NCI-H2107 (cell line): ENCODE data around the gene GRPR.

Experiments used
- DNase-seq: peaks from one replicate; lab custom pipeline; 2025; lab: John Stamatoyannopoulos, UW

Gene GRPR

GRCh38 chrX:16123222-16123786, at the start of gene GRPR:
GRPR (plus strand) TSS chrX:16123565; CDS start chrX:16123954, 389 bp downstream.
- DNase-seq: peak; percentile 47

DNA sequence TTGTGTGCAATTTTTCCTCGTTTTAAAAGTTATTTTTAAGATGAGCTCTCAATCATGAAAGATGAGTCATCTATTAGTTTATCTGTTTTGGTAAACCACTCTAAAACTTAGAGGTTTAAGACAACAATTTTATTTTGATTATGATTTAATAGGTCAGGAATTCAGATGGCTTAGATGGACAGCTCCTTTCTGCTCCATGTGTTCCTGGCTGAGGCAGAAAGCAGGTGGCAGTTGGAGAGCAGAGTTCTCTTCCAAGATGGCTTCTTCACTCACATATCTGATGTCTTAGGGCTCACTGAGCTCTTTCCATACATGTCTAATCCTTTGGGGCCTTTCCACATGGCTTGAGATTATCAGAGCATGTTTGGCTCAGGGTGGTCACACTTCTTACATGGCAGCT, 48.3 kb upstream of the GRPR start:
- DNase-seq: no peak

DNA sequence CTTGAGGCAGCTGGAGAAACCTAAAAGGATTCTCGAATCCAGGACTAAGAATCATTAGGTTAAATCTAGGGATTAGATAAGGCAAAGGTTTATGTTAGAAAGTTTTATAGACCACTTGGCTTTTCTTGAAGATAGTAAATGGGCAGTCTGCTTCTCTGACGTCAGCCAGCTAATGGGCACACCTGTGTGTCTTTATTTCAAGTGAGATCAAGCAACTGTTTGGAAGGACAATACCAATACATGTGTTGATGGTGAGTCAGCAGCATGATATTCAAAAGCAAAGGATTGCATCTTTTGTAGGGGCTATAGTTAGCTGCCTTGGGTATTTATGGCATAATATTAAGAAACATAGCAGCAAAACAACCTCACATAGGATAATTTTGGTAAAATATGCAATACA, 46.5 kb upstream of the GRPR start:
- no peak for DNase-seq

DNA sequence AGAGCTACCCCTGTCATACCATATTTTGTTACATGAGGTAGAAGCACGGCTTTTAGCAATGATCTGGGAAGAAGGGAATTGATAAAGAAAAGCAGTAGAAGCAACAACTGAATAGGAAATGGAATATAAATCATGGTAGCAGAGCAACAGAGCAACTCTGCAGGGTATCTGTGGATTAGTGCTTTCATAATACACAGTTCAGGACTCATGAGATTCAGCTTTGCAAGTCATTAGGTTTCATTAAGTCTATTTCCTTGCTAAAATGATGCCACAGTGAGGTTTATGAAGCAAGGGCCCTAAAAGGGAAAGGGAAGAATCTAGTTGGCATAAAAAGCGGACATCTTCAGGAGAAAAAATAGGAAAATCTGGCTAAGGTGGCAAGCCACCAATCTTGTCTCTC, 45.6 kb upstream of the GRPR start:
- DNase-seq: no peak

GRCh38 chrX:16081357-16081756, 42.0 kb upstream of the GRPR start:
- DNase-seq: no peak

DNA sequence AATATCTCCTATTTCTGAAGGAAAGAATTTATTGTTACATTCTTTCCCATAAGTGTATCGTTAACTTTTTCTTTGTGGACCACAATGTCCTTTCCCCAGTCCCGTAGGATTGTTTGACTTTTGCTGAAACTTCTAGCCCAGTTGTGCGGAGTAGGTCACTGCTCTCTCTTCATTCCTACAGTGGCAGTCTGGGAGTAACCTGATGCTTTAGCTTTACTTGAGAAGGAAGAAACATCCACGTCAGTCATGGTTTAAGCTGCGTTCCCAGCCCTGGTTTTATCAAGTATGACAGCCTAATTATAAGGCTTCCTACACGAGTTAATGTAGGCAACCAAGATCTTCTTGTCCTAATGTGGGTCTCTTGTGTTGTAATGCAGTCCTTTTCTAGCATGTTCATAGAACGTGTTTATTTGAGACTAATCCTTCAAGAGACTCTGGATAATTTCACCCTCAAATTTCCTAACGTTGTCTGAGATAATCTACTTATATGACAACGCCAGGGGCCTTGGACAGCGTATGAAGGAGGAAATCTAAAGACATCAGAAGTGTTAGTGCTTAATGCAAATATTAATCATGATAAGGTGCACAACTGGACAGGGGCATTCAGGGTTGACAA, 40.8 kb upstream of the GRPR start:
- no peak for DNase-seq

DNA sequence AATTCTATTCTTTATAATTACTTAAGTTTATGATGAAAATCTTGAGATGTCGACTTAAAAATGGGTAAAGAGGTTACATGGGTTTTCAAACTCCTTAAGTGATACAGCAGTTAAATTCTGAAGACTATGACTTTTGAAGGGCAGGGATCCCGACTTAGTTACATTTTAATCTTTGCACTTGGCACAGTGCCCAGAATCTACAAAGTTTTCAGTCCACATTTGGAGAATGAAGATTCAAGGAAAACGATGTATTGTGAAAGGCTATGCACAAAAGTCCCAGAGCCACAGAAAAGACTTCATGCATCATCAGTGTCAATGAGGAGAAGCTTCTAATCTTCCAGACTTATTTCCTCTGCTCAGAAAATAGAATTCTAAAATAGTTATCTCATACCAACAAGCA, 36.3 kb upstream of the GRPR start:
- no peak for DNase-seq

DNA sequence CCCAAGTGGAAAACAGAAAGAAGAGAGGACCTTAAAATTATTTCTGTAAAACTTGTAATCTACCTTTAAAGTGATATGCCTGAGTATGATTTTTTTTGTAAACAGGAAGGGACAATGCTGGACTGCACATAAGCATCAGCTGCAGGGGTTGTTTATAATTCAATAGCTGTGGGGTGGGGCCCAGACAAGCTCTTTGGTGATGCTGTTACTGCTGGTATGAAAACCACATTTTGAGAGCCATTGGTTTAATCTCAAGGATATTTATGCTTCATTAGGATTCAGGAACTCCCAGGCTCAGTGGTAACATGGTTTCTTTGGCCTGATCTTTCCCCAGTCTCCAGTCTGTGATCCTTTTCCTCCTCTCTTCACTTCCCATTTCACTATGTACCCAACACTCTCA, 34.3 kb upstream of the GRPR start:
- DNase-seq: no peak

DNA sequence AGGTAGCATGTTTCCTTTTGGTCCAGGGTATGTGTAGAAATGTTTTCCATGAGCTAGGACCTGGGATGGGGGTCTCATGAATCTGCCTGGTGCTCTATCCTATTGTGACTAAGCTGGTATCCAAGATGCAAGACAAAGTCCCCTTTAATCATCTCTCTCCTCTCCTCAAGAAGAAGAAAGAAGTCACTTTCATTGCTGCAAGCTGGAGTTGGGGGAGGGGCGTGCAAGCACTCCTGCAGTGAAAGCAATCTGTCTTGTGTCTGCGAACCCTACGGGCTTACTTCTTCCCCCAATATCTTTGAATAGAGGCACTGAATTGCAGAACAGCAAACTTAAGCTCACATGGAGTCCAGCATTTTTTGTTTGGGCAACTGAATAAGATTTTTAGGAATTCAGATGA, 27.2 kb upstream of the GRPR start:
- no peak for DNase-seq

GRCh38 chrX:16100673-16101072, 22.7 kb upstream of the GRPR start:
- DNase-seq: no peak

DNA sequence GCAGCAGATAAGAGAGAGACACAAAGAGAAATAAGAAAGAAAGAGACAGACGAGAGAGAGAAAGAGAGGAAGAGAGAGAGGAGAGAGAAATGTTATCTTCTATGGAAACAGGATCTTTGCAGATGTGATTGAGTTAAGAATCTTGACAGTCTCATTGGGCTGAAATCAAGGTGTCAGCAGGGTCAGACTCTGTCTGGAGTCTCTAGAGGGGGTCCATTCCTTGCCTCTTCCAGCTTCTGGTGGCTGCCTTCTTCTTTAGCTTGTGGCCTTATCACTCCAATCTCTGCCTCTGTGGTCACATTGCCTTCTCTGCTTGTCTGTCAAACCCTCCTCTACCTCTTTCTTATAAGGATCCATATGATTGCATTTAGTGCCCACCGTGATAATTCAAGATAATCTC, 21.8 kb upstream of the GRPR start:
- no peak for DNase-seq

DNA sequence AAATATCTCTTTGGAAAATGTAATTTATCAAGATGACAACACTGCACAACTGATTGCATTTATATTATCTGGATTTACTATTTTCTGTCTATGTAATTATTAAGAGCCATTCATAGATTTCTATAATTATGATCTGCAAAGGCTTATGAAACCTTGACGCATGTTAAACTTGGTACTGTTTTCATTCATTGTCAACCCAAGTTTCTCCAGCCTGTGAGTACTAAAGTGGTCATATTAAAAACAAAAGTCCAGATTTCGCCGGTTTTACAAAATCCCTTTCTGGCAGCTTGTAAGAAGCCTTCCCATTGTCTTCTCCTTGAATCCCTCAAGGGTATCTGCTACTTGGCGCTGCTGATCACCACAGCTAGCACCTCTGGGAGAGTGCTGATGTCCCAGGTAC, 19.7 kb upstream of the GRPR start:
- no peak for DNase-seq

DNA sequence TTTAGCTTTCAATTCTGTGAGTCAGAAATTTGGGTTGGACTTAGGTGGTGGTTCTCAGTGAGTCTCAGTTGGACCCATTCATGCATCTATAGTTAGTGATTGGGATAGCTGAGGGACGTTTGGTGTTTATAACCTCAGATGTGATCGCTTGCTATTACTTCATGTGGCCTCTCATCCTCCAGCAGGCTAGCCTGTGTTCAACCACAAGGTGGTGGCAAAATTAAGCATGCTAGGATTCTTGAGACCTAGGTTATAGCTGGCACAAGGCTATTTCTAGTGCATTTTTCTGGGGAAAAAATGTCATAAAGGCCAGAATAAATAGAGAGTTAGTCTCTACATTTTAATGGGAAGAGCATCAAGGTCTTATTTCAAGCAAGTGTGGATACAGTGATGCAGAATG, 10.9 kb upstream of the GRPR start:
- no peak for DNase-seq

DNA sequence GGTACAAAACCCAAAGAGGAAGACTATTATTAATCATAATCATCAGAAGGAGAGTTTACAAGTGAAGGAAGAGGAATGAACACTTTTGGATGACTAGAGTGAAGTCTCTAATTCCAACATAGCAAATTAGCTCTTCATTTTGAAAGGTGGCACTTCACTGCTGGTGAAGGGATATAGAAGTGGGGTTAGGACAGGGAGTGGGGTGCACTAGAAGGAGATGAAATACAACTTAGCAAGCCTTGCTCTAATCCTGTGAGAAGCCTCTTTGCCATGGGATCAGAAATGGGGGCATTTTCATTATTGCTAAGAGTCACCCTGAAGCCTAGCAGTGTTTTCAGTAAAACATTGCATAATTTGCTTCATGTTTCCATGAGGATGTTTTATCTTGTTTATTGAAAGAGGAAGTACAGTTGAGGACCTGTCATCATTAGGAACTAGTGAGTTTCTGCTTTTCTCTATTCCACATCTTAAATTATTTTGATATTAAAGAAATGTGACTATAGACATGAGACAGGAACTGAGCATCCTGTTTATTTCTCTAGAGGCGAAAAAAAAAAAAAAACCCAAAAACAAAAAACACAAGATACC, 9.3 kb upstream of the GRPR start:
- DNase-seq: no peak

DNA sequence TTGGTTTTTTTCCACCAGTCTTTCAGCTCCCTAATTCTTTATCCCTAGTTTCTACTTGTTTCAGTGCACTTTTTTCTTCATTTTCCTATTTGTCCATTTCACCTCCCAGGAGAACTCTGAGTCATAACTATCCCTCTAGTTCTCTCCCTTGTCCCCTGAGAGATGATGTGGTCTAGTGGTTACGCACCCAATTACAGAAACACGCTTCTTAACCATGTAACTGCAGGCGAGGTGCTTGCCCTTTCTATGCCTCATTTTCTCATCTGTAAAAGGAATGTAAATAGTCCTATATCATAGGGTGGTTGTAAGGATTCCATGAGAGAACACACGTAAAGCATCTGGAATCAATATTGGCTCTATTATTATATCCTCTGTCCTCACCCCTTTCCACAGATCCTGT, 8.8 kb upstream of the GRPR start:
- DNase-seq: no peak

GRCh38 chrX:16119353-16120220, 3.8 kb upstream of the GRPR start:
- no peak for DNase-seq

GRCh38 chrX:16120431-16120830, 2.9 kb upstream of the GRPR start:
- no peak for DNase-seq

- DNase-seq: no peak
Observed at GRCh38 chrX:16124201-16124600, 836 bp downstream of the GRPR start.

DNA sequence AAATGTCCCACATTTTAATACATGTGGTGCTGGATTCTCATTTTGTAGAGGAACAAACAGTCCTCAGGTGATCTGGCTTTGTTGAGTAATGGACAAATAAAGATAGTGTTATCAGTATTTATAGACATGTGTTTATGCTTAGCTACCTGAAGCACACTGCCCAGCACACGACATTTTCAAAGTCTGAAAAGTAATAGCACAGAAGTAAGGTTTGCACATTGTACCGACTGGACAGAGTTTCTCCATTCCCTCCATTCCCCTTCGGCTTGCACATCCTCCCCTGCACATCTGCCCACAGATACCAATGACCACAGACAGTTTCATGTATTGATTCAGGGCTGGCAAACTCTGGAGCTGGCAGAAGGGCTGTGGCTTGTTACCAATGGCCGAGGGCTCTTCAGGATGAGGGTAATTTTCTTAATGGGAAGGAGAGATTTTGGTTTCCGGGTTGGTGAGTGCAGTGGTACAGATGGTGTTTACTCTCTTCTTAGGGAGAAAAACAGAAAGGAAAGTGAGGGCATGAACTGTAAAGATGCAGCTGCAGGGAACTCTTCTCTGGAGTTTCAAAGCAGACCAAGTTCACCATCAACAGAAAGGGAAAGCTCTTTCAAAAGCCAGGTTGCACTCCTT, 2.3 kb downstream of the GRPR start:
- DNase-seq: no peak

GRCh38 chrX:16130707-16131106, 7.3 kb downstream of the GRPR start:
- no peak for DNase-seq

DNA sequence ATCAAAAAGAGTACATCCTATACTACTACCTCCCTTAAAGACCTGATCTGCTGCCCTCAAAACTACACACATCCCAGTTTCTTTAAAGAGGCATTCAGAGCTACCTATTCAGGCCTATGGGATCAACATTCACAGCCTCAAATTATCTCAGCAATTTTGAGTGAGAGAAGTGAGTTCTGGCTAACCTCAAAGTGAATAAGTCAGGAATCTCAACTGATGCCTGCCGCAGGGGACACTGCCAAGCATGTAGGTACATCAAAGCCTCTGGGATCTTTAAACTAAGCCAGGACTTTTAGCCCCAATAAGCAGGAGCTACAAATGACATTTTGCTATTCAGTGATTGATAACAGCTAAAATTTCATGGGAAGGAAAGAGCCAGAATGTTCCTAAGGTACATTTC, 11.6 kb downstream of the GRPR start:
- DNase-seq: no peak

DNA sequence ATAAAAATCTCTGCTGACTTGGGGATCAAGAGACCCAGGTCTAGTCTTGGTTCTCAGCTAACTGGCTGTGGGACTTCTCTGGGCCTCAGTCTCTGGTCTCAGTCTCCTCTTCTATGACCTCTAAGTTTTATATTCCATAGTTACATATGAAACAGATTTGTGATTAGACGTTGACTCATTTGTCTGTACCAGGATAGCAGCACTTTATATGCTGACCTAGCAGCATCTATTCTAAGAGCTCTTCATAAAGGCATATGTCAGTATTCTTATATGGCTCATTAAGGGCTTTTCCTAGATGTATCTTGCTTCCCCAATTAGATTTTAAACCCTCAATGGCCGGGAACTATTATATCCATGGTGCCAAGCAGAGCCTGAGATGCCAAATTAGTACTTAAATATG, 12.7 kb downstream of the GRPR start:
- DNase-seq: no peak
